ENCODE measurements around the gene CYP2S1.

Gene CYP2S1

DNA sequence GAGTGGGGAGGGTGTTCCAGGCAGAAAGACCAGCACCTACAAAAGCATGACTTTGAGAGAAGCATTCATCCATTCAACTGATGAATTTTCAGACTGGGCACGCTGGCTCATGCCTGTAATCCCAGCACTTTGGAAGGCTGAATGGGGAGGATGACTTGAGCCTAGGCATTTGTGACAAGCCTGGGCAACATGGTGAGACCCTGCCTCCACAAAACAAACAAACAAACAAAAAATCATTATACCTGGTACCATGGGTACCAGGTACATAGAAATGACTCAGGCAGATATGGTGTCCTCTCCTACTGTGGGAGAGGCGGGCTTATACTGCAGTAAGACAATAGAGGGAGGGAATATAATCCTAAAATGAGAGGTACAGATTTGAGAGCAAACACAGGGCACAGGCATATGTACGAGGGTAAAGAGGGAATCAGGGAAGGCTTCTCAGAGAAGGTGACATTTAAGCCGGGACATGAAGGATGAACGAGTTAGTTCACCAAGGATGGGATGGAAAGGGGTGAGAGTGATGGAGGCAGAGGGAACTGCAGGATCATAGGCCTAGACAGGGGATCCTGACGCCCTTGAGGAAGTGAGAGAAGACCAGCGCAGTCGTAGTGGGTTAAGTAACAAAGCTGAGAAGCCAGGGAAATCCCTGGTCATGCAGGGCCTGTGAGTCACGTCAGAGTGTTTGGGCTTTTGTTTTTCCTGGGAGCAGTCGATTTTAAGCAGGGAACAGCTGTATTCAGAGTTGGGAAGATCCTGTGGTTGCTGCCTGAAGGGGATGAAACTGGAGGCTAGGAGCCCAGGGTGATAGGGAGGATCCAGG, 2.9 kb downstream of the CYP2S1 start:
- no peak for DNase-seq

DNA sequence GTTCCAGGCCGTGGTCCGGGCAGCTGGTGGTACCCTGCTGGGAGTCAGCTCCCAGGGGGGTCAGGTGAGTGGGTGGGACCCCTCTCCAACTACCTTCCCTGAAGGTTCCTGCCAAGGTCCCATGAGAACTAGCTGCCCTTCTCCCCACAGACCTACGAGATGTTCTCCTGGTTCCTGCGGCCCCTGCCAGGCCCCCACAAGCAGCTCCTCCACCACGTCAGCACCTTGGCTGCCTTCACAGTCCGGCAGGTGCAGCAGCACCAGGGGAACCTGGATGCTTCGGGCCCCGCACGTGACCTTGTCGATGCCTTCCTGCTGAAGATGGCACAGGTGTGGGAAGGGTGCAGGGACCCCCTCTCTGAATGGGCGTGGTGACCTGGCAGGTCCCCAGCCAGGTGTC, 5.5 kb downstream of the CYP2S1 start:
- DNase-seq, result no peak

DNA sequence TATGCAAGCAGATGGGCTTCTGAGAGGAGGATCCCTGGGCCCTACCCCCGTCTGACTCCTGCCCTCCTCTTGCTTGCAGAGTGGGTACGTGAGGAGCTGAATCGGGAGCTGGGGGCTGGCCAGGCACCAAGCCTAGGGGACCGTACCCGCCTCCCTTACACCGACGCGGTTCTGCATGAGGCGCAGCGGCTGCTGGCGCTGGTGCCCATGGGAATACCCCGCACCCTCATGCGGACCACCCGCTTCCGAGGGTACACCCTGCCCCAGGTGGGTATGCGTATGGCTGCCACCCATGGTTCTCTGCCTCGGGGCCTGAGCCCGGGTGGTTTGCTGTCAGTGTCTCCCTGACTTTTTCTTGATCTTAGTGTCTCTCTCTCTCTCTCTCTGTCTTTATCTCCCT, 10.4 kb downstream of the CYP2S1 start:
- DNase-seq, result no peak

DNA sequence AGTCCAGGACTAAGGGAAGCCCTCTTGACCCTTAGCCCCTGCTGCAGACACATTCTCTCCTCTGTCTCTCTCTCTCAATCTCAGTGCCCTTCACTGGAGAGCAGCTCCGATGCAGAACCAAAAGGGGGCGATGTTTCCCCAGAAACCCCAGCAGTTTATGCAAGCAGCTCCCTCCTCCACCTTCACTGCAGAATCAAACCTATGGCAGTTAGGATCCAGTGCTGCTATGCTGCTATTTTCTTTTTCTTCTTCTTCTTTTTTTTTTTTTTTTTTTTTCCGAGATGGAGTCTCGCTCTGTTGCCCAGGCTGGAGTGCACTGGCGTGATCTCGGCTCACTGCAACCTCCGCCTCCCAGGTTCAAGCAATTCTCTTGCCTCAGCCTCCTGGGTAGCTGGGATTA, 11.3 kb downstream of the CYP2S1 start:
- DNase-seq, result peak; percentile 84

DNA sequence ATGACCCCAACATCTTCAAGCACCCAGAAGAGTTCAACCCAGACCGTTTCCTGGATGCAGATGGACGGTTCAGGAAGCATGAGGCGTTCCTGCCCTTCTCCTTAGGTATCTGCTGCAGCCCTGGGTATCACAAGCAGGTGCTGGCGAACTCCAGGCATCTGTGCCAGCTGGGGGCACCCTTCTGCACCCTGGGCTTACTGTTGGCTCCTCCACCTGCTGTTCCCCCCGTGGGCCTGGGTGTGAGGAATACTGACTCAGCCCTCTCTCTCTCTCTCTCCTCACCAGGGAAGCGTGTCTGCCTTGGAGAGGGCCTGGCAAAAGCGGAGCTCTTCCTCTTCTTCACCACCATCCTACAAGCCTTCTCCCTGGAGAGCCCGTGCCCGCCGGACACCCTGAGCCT, 13.0 kb downstream of the CYP2S1 start:
- DNase-seq, result no peak

DNA sequence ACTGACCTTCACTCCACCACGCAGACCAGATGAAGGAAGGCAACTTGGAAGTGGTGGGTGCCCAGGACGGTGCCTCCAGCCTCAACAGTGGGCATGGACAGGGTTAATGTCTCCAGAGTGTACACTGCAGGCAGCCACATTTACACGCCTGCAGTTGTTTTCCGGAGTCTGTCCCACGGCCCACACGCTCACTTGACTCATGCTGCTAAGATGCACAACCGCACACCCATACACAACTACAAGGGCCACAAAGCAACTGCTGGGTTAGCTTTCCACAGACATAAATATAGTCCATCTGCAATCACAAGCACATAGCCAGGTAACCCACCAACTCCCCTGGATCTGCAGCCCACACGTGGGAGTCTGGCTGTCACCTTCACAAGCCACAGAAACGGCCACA, 13.4 kb downstream of the CYP2S1 start:
- no peak for DNase-seq

DNA sequence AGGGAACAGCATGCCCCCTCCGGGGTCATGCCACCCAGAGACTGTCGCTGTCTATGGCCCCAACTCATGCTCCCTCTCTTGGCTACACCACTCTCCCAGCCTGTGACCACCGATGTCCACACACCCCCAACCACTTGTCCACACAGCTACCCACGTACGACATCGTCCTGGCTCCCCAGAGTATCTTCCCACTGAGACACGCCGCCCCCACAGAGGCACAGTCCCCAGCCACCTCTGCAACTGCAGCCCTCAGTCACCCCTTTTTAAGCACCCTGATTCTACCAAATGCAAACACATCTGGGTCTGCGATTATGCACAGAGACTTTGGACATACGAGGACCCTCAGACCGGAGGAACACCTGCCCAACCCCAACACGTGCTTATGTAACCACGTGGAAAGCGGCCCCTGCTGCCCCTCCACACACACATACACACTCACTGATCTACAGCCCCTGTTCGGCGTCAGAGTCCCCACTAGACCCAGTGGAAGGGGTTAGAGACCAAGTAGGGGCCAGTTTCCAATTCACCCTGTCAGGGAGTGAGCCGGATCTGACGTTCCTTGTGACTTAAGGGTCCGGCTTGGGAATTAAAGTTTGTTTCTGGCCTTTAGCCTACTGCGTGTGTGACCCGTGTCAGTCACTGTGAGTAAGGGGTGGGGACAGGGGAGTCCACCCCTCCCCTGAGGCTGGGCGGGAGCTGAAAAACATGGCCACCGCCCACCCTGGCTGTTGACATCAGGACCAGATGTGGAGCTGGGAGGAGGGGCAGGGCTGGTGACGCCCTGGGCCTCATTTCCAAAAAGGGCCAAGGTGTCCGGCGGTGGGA, 14.1 kb downstream of the CYP2S1 start:
- no peak for DNase-seq

DNA sequence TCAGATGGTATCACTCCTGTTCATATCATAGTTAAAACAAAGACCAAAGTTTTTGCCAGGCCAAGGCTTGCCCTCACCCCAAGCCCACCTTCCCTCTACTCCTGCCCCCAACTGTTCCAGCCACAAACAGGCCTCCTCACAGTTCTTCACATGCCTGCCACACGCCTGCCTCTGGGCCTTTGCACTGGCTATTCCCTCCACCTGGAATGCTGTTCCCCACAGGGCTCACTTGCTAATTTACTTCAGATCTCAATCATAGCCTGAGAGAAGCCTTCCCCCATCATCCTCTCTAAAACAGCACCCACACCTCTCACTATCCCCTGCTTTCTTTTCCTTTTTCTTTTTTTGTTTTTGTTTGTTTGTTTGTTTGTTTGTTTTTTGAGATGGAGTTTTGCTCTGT, 21.1 kb downstream of the CYP2S1 start:
- no peak for DNase-seq

DNA sequence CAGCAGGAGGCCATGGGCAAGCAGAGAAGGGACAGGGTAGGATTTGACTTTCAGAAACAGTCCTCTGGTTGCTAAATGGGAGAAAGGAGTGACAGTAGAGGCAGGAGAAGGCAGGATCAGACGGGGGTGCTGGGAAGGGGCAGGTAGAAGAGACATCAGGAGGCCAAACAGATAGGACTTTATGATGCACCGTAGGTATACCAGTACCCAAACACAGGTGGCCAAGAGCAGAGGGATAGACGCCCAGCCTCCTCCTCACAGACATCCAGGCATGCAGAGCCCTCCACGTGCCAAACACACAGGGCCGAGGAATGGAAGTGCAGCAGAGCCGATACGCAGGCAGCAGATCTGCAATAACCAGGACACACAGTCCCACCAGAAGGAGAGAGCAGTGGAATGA, 24.7 kb downstream of the CYP2S1 start:
- no peak for DNase-seq

DNA sequence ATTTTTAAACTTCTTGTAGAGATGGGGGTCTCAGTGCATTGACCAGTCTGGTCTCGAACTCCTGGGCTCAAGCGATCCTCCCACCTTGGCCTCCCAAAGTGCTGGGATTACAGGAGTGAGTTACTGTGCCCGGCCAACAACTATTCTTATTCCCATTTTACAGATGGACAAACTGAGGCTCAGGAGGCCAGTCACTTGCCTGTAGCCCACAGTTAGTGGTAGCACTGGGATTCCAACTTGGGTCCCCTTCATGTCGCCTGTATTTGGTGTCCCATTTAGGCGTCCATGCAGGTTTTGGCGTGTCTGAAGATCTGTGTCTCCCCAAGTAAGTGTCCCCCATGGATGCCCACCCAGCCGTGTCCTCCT, 25.2 kb downstream of the CYP2S1 start:
- no peak for DNase-seq

DNA sequence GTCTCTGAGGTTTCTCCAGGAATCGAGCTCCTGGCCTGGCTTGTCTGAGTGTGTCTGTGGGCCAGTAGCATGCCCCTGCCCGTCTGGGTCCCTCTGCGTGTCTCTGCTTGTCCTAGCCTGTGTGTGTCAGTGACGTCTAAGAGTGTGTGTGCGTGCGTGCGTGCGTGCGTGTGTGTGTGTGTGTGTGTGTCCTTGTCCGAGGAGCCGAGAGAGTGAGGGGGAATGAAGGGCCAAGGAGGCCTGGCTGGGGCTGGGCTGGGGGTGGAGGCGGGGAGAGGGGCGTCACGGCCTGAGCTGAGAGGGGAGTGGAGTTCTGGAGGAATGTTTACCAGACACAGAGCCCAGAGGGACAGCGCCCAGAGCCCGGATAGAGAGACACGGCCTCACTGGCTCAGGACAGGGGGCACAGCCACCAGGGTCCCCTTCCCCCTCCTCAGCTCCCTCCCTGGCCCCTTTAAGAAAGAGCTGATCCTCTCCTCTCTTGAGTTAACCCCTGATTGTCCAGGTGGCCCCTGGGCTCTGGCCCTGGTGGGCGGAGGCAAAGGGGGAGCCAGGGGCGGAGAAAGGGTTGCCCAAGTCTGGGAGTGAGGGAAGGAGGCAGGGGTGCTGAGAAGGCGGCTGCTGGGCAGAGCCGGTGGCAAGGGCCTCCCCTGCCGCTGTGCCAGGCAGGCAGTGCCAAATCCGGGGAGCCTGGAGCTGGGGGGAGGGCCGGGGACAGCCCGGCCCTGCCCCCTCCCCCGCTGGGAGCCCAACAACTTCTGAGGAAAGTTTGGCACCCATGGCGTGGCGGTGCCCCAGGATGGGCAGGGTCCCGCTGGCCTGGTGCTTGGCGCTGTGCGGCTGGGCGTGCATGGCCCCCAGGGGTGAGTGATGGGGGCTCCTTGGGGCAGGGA, 25.8 kb downstream of the CYP2S1 start, which contains the start of gene AXL:
TSS of gene AXL (plus strand) at position 609 of the 893 bp plus-strand sequence. CDS start at position 779, 170 bp downstream.
- DNase-seq, result no peak

DNA sequence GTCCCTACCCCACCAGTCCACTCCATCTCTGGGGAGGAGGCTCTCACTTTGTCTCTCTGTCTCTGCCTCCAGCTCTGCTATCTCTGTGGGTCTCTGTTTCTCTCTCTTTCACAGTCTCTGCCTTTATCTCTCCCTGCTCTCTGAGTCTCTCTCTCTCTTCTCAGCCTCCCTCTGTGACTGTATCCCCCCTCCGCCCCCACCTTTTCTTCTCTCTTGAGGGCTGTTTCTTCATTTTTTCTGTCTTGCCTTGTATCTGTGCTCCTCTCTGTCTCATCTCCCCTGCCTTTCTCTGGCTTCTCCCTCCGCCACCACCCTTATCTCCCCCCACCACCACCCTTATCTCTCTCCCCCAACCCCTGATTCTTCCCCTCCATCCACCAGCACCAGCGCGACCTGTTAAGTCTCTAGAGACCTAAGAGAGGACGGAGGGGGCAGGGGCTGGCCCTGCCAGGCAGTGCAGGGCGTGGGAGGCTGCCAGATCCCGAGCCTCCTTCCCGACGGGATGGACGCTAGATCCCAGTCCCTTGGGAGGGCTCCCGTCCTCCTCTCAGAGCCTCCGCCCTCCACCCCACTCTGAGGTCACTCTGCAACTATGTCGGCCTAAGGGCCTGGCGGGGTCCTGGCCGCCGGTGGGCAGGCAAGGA, 27.0 kb downstream of the CYP2S1 start:
- no peak for DNase-seq

DNA sequence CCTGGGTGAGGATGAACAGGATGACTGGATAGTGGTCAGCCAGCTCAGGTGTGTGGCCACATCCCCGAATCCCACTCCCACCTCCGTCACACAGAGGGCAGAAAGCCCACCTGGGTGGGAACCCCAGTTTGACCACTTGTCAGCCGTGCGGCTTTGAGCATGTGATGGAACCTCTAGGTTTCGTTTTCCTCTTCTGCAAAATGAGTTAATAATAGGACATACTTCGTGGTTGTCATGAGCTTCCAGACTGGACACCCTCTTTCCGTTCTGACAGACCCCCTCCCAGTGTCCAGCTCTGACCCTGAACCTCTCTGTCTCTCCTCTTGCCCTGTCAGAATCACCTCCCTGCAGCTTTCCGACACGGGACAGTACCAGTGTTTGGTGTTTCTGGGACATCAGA, 27.8 kb downstream of the CYP2S1 start:
- no peak for DNase-seq

DNA sequence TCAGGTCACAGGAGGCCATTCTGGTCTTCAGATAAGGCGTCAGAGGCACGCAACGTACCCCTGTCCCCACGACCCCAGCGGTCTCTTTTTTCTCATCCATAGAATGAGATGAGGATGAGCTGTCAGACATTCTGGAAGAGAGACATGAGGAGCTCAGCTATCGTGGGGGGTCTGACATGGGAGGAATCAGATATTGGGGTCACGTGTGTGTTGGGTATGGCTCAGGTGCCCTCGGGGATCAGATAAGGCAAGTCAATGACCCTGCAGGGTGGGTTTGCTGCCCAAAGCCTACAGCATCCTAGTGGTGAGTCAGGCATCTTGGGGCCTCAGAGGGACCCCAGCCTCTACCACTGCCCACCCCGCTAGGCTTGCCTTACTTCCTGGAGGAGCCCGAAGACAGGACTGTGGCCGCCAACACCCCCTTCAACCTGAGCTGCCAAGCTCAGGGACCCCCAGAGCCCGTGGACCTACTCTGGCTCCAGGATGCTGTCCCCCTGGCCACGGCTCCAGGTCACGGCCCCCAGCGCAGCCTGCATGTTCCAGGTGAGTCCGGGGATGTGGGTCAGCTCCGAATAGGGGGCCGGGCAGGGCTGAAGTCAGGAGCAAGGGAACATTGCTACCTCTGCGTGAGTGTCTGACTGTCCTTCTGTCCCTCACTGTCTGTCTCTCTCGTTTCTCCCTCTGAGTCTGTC, 28.6 kb downstream of the CYP2S1 start:
- DNase-seq, result no peak

DNA sequence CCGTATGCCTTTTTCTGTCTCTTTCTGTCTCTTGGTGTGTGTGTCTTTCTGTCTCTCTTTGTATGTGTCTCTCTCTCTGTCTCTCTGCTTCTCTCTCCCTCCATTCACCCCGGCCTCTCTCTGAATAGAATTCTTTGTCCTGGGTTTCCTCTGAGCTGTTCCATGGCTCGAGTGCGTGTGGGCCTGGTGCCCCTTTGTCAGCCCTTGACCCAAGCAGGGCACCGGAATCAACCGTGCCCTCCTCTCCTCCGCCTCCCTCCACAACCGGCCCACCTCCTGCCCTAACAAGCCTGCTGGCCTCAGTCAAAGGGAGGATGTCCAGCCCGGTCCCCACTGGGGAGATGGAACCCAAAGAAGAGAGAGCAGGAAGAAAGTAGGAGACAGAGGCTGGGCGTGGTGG, 29.2 kb downstream of the CYP2S1 start:
- no peak for DNase-seq

DNA sequence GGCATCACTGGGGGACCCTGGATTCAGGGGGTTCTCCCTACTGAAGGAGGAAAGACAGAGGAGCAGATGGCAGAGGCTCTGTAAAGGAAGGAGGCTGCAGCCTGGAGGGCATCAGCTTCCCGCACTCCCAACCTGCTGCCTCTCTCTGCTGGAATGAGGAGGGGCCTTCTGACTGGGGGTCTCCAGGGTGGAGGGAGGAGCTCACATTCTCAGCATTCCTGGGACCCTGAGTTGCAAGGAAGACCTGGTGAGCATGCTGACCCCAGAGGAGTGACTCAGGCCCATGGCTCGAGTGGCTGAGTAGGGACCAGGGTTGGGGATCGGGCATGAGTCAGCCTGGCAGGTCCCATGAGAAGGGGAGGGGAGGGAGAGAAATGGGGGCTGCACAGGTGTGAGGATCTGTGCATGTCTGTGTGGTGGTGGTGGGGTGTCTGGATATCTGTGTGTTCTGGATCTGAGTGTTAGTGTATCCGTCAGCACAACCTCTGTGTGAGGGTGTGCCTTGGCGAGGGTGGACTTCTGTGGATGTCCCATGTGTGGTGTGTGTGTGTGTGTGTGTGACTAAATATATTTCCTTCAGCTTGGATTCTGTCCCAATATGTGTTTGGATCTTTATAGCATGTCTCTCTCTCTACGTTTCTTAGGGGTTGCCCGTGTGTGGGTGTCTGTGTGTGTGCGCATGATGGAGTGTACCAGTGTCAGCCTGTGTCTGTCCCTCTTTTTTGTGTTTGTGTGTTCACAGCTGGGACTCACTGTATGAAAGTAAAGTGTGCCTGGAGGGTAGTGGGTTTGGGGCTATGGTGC, 30.6 kb downstream of the CYP2S1 start:
- DNase-seq, result no peak

DNA sequence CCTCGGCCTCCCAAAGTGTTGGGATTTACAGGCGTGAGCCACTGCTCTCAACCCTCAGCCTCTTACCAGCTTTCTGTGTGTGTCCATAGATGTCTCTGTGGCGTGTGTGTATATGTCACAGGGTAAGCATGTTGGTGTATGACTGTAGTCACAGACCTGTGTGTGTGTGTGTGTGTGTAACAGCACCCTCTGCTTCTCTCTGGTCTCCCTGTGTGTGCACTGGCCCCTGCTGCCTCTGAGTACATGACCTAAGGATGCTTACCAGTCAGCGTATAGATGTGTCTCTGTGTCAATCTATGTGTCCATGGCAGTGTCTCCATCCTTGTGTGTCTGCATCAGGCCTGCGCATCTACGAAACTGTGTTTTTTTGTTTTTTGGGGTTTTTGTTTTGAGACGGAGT, 31.6 kb downstream of the CYP2S1 start:
- DNase-seq, result no peak

DNA sequence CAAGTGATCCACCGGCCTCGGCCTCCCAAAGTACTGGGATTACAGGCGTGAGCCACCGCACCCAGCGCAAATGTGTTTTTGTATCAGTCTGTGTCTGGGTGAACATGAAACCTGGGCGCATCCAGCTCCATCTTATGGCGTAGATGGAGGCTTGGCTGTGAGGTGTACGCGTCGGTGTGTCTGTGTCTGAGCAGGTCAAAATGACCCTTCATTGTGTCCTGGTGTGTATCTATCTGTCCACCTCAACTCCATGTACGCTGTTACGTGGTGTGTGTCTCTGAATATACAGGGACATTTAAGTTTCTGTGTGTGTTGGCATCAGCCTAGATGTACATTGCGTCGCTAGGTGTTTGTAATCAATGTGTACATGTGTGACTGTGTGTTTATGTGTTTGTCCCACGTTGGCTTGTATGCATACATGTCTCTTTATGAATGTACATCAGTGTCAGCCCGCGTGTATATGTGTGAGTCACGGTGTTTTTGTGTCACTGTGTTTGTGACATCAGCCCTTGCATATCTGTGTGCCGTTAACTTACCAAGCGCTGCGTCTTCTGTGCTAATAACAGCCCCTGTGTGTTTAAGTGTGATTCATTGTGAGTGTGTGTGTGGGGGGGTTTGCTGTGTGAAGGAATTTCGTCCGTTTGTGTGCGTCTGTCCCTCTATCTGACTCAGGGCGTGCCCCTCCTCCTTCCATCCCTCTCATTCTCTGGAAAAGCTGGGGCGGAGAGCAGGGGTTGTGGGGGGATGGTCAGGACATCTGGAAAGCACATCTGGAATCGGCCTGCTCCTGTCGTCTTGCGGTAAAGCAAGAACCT, 32.4 kb downstream of the CYP2S1 start:
- peak; percentile 73 for DNase-seq

DNA sequence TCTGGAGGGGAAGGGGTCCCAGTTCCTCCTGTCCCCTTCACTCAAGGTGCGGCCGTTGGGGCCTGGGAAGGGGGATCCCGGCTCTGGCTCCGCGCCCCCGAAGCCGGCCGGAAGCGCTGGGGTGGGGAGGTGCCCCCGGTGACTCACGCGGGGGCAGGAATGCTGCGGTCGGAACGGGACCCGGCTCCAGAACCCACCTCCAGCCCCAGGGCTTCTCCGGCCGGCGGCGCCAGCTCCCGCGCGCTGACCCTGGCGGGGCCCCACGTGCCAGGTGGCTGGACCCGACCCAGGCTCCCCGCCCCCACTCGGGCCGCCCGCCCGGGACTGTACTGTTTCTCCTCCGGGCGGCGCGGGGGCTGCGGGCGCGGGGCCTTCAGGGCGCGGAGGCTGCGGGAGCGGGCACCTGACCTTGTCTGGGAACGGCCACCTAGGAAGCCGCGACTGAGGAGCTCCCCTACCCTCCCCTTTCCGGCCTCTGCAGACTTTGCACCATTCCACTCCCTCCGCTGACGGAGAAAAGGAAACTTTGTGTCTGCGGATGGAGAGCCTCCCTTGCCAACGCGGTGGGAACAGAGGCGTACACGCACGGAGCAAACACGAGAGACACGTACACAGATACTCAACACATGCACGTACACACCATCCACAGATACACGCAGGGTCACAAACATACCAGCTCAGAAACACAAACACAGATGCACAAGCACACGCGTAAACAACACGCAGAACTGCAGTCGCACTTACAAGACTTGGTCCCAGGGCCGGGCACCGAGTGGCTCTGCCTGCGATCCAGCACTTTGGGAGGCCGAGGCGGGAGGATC, 33.2 kb downstream of the CYP2S1 start:
- DNase-seq, result peak; percentile 75

Data from activated CD8-positive, alpha-beta memory T cell treated with anti-CD3 and anti-CD28 coated beads, Interleukin-2, amount 50 U/mL, for 48 hours (primary cell).